ENCODE results near the gene AQP4.

The AQP4 gene

GRCh38 chr18:26901020-26901419 is 35.5 kb upstream of the AQP4 start:
- ChIA-PET CTCF (no interaction called here), POLR2A (no interaction called here)
- TF ChIP-seq FOXA1 (IDR thresholded peaks at IDR 0.05) (no peak), BHLHE40 (IDR thresholded peaks at IDR 0.05; ENCODE audit: borderline replicate concordance) (no peak), SUZ12 (IDR thresholded peaks at IDR 0.05) (no peak), ZNF384 (IDR thresholded peaks at IDR 0.05) (no peak), SP1 (IDR thresholded peaks at IDR 0.05) (no peak), FOXM1 (IDR thresholded peaks at IDR 0.05; ENCODE audit: borderline replicate concordance) (no peak), ELF4 (IDR thresholded peaks at IDR 0.05) (no peak)
- no peak for DNase-seq (ENCODE audit: extremely low spot score)

DNA sequence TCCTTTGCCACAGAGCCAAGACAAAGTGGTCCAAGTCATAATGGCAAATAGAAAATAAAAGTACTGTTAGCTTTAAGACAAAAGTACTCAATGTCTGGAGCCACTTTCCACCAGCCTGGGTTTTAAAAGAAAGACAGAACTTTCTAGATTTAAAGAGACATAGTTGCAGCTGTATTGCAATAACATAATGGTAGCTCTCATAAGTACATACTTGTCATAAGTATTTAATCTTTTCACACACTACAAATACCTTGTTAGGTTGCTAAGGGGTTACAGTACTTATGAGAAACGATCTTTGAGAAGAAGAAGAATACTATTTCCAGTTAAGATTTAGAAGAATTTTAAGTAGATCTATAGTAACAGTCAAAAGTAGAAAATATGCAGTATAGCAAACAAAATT is 28.9 kb upstream of the AQP4 start:
- CTCF ChIA-PET, result no interaction called here
- POLR2A ChIA-PET, result no interaction called here
- DNase-seq (ENCODE audit: extremely low spot score), result no peak
- no peak for TF ChIP-seq FOXK2 (IDR thresholded peaks at IDR 0.05)
- TF ChIP-seq SUZ12 (IDR thresholded peaks at IDR 0.05), result no peak
- no peak for TF ChIP-seq ARNT (IDR thresholded peaks at IDR 0.05)
- no peak for TF ChIP-seq BHLHE40 (IDR thresholded peaks at IDR 0.05; ENCODE audit: borderline replicate concordance)
- no peak for TF ChIP-seq NFRKB (IDR thresholded peaks at IDR 0.05)
- no peak for TF ChIP-seq ELF4 (IDR thresholded peaks at IDR 0.05)
- TF ChIP-seq HDGF (IDR thresholded peaks at IDR 0.05; ENCODE audit: borderline replicate concordance), result no peak
- TF ChIP-seq ZNF384 (IDR thresholded peaks at IDR 0.05), result no peak
- TF ChIP-seq FOXM1 (IDR thresholded peaks at IDR 0.05; ENCODE audit: borderline replicate concordance), result no peak
- no peak for TF ChIP-seq LEF1 (IDR thresholded peaks at IDR 0.05; ENCODE audit: borderline replicate concordance)
- no peak for TF ChIP-seq SP1 (IDR thresholded peaks at IDR 0.05)
- TF ChIP-seq, protein P1, sequence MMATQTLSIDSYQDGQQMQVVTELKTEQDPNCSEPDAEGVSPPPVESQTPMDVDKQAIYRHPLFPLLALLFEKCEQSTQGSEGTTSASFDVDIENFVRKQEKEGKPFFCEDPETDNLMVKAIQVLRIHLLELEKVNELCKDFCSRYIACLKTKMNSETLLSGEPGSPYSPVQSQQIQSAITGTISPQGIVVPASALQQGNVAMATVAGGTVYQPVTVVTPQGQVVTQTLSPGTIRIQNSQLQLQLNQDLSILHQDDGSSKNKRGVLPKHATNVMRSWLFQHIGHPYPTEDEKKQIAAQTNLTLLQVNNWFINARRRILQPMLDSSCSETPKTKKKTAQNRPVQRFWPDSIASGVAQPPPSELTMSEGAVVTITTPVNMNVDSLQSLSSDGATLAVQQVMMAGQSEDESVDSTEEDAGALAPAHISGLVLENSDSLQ (IDR thresholded peaks at IDR 0.05), result no peak
- TF ChIP-seq TARDBP (IDR thresholded peaks at IDR 0.05), result no peak
- TF ChIP-seq FOXA1 (IDR thresholded peaks at IDR 0.05), result no peak
- no peak for TF ChIP-seq L3MBTL2 (conservative IDR thresholded peaks at IDR 0.05)
- no peak for TF ChIP-seq CTBP1 (IDR thresholded peaks at IDR 0.05; ENCODE audit: borderline replicate concordance)

DNA sequence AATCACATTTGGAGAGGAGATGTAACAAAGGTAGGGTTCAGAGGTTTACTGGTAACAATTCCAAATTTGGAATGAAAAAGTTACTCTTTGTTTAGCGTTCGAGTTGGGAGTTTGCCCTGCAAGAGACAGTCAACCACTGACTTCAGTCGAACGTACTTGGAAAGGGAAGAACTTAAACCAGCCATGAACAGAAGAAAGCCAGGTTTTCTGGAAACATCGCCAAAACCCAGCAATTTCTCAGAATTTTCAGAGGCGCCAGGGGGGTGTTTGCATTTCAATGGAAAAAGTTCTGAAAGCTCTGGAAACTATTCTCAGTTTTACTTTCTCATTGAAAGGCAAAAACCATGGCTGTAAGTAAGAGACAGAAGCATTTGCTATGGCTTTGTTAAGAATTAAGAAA is 28.5 kb upstream of the AQP4 start:
- TF ChIP-seq ZNF384 (IDR thresholded peaks at IDR 0.05) (no peak), SP1 (IDR thresholded peaks at IDR 0.05) (no peak), BHLHE40 (IDR thresholded peaks at IDR 0.05; ENCODE audit: borderline replicate concordance) (no peak), CTBP1 (IDR thresholded peaks at IDR 0.05; ENCODE audit: borderline replicate concordance) (no peak), NFRKB (IDR thresholded peaks at IDR 0.05) (no peak), L3MBTL2 (conservative IDR thresholded peaks at IDR 0.05) (no peak), ARNT (IDR thresholded peaks at IDR 0.05) (no peak), SUZ12 (IDR thresholded peaks at IDR 0.05) (no peak), FOXA1 (IDR thresholded peaks at IDR 0.05) (no peak), TARDBP (IDR thresholded peaks at IDR 0.05) (no peak), FOXK2 (IDR thresholded peaks at IDR 0.05) (no peak), ELF4 (IDR thresholded peaks at IDR 0.05) (no peak), FOXM1 (IDR thresholded peaks at IDR 0.05; ENCODE audit: borderline replicate concordance) (no peak)
- TF ChIP-seq, protein P1 (IDR thresholded peaks at IDR 0.05), result no peak
- ChIA-PET CTCF (no interaction called here), POLR2A (no interaction called here)
- DNase-seq (ENCODE audit: extremely low spot score), result no peak

GRCh38 chr18:26888259-26888658 is 22.8 kb upstream of the AQP4 start:
- TF ChIP-seq SUZ12 (IDR thresholded peaks at IDR 0.05), result no peak
- TF ChIP-seq CTBP1 (IDR thresholded peaks at IDR 0.05; ENCODE audit: borderline replicate concordance), result no peak
- no peak for TF ChIP-seq LEF1 (IDR thresholded peaks at IDR 0.05; ENCODE audit: borderline replicate concordance)
- TF ChIP-seq, protein P1 (IDR thresholded peaks at IDR 0.05), result no peak
- TF ChIP-seq HDGF (IDR thresholded peaks at IDR 0.05; ENCODE audit: borderline replicate concordance), result no peak
- no peak for TF ChIP-seq TARDBP (IDR thresholded peaks at IDR 0.05)
- no peak for TF ChIP-seq FOXA1 (IDR thresholded peaks at IDR 0.05)
- no peak for TF ChIP-seq FOXK2 (IDR thresholded peaks at IDR 0.05)
- TF ChIP-seq FOXM1 (IDR thresholded peaks at IDR 0.05; ENCODE audit: borderline replicate concordance), result no peak
- ChIA-PET POLR2A (no interaction called here), CTCF (no interaction called here)
- DNase-seq (ENCODE audit: extremely low spot score), result no peak

- DNase-seq (ENCODE audit: extremely low spot score), result no peak
- ChIA-PET CTCF (interaction anchor here (0.6 kb wide), 1 partner anchor 62 kb away, joined by 3 read pairs; no protein-coding TSS in a partner anchor), POLR2A (no interaction called here)
- TF ChIP-seq L3MBTL2 (conservative IDR thresholded peaks at IDR 0.05) (no peak), FOXK2 (IDR thresholded peaks at IDR 0.05) (no peak), NFRKB (IDR thresholded peaks at IDR 0.05) (no peak), SP1 (IDR thresholded peaks at IDR 0.05) (no peak), FOXA1 (IDR thresholded peaks at IDR 0.05) (no peak), HDGF (IDR thresholded peaks at IDR 0.05; ENCODE audit: borderline replicate concordance) (no peak), SUZ12 (IDR thresholded peaks at IDR 0.05) (no peak)
Observed at GRCh38 chr18:26875040-26875654, 9.6 kb upstream of the AQP4 start.

DNA sequence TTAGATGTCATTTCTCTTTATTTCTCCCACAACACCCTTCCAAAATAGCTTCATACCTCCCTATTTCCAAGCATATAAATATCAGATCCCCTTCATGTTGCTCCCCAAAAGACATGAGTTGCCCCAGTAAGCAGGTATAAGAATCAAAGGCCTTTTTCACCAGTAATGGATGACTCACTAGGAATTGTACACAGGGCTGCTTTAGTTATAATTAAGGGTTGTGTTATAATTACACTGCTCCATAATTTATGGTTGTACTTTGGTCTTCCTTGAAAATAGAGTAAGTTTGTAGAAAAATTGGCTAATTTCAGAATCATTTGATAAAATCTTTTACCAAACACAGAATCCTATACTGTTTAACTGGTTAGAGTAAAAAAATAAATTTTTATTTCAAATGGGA is 8.8 kb upstream of the AQP4 start:
- no peak for DNase-seq (ENCODE audit: extremely low spot score)
- POLR2A ChIA-PET, result no interaction called here
- CTCF ChIA-PET, result no interaction called here
- TF ChIP-seq TARDBP (IDR thresholded peaks at IDR 0.05) (no peak), SP1 (IDR thresholded peaks at IDR 0.05) (no peak), FOXM1 (IDR thresholded peaks at IDR 0.05; ENCODE audit: borderline replicate concordance) (no peak), ZNF384 (IDR thresholded peaks at IDR 0.05) (no peak), NFRKB (IDR thresholded peaks at IDR 0.05) (no peak), L3MBTL2 (conservative IDR thresholded peaks at IDR 0.05) (no peak), HDGF (IDR thresholded peaks at IDR 0.05; ENCODE audit: borderline replicate concordance) (no peak)

Measured in HEK293T (cell line).